COR-L47 (cell line): ENCODE data around the gene YY2.
A peak's percentile ranks its signal among the peaks of the same experiment; 100 is the strongest.
"Not testable (repeated sequence)": the region's sequence is repeated elsewhere in the genome, so short reads cannot be mapped to it uniquely, and the experiment has no call there.

Experiments used
- DNase-seq: peaks from one replicate; lab custom pipeline; 2025; lab: John Stamatoyannopoulos, UW

YY2 gene

DNA sequence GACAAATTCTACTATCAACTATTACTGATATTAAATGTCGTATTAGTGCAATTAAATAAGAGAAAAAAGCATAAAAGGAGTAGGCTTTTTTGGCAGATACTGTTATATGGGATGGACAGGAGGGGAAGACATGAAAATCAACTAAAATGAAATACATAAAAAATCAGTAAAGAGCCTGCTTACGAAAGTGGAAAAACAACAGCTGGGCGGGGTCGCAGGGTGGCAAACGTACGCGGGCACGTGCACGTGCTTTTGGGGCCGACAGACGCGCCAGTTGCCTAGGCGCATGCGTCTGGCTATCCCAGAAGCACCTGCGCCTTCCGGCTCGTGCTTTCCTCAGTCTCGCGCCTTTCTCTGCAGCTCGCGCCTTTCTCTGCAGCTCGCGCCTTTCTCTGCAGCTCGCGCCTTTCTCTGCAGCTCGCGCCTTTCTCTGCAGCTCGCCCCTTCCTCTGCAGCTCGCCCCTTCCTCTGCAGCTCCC lies at the start of gene YY2:
Gene YY2, plus strand, starts transcription at position 51 of the 479 bp plus-strand sequence. CDS start 498 bp downstream, outside the sequence.
- no peak for DNase-seq

DNA sequence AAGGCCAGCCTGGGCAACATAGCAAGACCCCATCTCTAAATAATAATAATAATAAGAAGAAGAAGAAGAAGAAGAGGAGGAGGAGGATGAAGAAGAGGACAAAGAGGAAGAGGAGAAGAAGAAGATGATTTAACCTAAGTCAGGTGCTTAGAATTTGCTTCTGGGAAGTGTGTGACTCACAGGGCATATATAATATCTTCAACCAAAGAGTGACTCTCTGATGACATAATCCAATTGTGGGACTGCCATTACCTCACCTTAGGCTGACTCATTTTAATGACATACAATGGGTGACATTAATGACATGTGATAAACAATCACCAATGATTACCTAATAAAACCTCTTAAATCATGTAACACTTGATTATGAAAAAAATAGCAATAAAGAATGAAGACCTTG lies 49.1 kb upstream of the YY2 start:
- DNase-seq = no peak

DNA sequence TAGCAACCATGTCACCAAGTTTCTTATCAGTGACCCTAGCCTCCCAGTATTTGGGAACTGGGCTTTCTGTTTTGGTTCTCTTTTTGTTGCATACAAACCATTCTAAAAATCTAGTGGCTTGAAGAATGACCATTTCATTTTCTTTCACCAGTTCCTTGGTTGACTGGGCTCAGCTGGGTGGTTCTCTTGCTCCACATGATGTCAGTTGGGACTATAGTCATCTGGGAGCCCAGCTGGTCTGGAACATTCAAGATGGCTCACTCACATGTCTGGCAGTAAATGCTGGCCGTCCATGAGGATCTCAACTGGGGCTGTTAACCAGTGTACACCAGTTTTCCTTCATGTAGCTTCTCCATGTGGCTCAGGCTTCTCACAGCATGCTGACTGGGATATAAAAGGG lies 44.0 kb upstream of the YY2 start:
- DNase-seq = no peak

DNA sequence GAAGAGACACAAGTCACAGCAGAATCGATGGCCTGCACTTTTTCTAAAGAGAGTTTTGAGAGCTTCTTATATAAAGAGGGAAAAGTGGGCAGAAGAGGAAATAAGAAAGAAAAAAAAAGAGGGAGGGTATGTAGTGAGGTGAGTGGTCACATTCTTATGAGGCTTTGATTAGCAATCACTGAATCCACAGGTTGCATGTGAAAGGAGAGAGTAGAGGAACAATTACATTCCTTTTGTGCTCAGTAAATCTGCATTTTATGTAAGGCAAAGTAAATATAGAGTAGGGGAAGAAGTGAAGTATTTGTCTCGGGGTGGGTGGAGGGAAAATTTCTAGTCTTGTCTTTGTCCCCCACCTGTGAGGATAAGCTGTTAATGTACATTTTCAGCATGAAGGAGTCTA lies 43.2 kb upstream of the YY2 start:
- DNase-seq = no peak

DNA sequence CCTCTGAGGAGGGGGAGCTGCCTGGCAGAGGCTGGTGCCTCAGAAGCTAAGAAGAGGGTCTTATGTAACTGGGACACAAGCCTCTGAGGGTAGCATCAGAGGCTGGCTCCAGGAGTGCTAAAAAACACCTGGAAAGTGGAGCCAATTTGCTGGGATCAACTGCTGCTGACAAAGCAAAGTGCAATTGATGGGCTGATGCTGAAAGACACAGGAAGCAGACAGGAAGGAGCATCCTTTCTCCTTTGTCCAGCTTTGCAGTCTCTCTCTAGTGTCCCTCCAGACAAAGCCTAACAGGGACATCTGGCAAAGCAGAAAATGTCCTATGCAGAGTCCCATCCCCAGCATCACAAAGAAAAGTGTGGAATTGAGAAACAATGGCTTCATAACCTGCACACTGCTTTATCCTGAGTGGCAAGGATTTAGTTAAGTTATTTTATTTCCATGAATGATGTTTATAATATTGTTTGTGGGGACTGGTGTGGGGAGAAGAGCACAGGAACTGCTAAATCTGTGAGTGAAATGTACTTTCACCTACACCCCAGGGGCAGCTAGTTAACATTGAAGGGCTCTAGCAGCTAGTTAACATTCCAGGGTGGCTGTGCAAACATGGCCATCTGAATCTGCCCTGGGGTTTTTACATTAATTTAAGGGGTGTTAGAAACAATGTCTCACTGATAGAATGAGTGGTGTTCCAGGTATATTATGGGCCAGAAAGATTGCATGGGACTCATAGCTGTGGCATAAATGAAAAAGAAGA lies 42.0 kb upstream of the YY2 start:
- no peak for DNase-seq

DNA sequence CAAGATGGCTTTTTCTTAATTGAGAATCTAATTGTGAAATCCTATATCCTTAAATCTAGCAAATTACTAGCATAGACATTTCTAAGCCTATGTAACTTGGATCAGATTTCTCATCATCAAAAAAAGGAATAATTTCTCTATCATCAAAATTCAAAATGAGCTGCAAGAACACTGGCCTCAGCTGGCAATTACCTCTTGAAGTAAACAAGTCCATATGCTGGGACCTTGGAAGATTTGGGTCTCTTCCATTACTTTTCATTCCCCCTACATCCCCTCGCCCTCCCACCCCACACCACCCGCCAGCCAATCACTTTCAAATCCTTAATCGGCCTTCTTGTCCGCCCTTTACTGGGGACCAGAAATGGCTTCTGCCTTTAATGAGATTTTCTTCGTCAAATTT lies 39.7 kb upstream of the YY2 start:
- DNase-seq = no peak

DNA sequence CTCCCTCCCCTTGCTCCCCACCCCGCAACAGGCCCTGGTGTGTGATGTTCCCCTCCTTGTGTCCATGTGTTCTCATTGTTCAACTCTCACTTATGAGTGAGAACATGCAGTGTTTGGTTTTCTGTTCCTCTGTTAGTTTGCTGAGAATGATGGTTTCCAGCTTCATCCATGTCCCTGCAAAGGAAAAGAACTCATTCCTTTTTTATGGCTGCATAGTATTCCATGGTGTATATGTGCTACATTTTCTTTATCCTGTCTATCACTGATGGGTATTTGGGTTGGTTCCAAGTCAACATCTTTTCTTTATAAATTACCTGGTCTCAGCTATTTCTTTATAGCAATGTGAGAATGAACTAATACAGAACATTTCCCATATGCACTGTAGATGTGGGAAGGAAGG lies 35.6 kb upstream of the YY2 start:
- not testable (repeated sequence) for DNase-seq

DNA sequence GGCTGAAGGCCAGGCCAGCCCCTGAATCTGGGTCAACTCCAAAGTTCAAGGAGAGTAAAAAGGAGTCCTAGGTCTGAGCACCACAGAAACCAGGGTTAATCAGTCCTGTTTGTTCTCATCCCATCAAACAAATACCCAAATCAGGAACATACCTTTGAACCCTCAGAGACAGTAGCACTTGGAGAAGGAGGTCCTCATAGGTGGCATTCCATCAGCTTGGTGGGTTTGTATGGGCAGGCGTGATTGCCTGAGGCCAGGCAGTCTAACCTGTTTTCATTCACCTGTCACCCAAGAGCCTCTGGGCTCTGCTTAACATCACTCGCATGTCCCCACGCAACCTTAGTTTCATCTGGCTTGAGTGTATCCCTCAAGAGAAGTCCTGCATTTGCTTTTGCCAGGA lies 33.9 kb upstream of the YY2 start:
- DNase-seq = no peak

DNA sequence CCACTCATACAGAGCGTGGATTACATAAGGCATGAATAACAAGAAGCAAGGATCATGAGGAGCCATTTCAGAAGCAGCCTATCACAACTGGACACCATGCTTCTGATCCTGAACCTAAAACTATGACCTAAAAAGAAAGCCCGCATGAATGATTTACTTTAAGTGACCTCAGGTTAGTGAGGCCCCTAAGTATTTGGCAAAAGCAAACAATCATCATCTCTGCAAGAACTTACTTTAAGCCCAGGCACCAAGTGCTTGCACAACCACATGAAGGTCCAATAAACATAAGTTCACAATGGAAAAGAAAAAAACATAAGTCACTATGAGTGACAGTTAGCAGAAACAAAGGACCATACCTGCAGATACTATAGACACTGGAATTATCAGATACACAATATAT lies 24.3 kb upstream of the YY2 start:
- DNase-seq = no peak

DNA sequence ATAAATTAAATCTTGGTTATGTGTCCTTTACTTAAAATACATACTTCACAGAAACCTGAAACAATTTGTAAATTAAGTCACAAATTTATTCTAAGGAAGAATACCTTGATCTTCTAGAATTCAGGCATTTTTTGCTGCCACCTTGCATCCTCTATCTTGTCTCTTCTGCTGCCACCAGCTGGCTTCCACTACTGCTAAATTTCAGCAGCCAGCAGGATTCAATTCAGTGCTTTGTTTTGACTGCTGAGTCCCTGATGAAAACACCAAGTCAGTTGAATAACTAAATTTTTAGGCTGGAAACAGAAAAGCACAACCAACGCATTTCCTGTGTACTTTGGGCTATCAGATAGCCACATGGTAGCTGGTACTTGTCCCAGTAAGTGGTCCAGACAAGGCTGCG lies 18.7 kb upstream of the YY2 start:
- no peak for DNase-seq

DNA sequence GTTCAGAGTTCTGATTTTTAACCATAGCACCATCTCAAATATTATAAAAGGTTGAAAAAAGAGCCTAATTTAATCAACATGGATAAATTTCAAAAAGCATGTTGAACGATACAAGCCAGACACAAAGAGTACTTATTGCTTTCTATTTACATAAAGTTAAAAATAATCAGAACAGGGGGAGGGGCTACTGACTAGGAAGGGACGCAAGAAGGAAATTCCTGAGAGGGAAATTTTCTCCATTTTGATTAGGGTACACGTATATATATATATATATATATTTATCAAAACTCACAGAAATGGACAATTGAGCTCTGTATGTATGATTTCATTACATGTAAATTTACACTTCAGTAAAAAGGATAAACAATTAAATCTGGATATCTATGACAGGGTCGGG lies 16.9 kb upstream of the YY2 start:
- DNase-seq = no peak

DNA sequence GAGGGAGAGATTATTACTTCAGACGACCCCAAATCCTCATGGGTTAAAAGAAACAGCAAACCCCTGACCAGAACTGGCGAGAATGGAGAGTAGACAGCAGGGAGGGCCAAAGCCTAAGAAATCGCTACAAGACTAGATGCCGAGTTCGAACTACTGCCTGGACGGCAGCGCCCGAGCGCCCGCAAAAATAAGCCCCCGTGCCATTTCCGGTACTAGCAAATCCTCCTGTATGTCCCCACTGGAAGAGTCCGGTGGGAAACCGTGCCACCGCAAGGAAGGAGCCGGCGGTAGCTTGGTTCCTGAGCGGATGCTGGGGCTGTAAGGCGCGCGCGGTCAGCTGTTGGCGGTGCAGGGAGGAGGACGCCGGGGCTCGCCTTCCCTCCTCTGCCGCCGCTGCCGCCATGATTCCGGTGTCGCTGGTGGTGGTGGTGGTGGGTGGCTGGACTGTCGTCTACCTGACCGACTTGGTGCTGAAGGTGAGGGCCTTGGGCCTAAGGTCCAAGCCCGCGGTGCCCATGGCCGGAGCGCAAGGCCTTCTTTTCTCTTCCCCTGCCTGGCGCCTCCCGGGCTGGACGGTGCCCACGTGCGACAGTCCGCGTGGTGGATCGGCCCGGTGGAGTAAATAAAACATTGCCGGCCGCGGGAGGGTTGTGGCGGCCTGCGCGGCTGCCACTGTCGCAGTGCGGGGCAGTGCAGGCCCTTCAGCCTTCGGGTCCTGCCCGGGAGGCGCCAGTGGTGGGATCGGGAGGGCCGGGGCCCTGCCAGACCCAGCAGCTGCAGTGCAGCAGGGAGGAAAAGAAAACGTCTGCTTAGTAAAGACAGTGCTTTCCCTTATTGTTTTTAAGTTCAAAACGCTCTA lies 16.2 kb upstream of the YY2 start, which contains the start of gene MBTPS2:
Gene MBTPS2, plus strand, starts transcription at position 284 of the 859 bp plus-strand sequence. Its CDS starts 118 bp downstream, at position 402.
- peak; percentile 73 for DNase-seq

DNA sequence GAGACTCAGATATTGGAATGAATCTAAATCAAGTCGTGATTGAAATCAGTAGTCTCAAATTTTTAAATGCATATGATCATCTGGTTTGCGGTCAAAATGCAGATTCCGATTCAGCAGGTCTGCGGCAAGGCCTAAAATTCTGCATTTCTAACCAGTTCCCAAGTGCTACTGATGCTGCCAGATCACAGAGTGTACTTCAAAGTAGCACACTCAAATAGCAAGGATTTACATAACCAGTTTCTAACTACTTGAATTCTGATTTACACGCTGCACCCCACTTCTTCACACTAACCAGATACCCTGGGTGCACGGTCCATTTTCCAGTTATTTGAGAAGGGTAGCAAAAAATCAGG lies 15.6 kb upstream of the YY2 start:
- no peak for DNase-seq

DNA sequence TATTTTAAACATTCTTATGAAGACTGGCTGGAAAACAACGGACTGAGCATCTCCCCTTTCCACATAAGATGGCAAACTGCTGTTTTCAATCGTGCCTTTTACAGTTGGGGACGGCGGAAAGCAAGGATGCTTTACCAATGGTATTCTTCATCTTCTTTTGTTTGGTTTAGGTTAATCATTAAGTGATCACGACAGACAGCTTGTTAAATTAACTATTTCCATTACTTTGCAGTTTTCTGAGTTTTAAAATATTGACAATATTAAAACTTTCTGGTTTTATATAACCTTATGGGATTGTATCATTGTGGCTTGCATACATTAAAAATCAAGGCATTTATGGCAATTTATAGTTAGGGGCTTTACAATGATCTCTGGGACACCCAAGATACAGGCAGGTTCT lies 12.6 kb upstream of the YY2 start:
- DNase-seq = no peak

DNA sequence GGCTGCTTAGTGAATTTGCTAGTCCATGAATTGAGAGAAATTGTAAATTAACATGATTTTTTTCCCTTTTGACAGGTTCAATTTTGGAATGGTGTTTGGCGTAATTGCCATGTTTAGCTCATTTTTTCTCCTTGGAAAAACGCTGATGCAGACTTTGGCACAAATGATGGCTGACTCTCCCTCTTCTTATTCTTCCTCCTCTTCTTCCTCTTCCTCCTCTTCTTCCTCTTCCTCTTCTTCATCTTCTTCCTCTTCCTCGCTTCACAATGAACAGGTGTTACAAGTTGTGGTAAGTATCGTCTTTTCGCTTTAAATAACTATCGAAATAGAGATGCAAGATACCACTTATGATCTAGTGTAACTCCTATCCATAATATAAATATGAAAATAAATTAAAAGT lies 10.7 kb upstream of the YY2 start:
- DNase-seq = no peak

DNA sequence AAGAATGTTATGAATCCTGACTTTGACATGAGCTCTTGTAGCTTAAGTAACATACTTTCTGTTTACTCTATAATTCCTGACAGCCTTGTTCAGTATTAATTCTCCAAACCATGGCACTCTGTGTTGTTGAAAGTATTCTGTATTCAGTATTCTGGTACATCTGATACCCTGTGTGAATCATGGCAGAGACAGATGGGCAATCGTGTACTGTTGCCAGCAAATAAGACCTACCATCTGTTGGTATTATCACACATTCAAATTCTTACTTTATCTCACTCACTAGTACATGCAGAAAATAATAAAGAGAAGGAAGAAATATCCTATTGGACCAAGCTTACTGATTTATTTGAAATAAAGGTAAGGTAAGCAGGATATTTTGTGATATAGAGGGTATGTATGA lies 8.4 kb upstream of the YY2 start:
- no peak for DNase-seq

DNA sequence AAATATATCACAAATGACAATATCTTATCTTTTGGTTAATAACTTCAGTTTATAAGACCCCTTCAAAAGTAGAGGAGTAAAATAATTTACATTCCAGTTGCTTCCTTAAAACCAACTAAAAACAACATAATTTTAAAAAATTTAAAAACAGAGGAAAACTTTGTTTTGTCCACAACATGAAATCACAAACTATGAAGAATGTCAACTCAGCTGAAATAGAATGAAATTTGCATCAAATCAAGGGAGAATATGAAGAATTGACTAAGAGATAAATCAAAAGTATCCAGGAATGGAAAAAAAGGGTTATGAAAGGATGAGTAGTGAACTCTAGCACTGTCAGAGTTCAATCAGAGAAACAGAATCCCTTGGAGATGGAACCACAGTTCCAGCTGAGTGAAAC lies 2.2 kb upstream of the YY2 start:
- DNase-seq = no peak

DNA sequence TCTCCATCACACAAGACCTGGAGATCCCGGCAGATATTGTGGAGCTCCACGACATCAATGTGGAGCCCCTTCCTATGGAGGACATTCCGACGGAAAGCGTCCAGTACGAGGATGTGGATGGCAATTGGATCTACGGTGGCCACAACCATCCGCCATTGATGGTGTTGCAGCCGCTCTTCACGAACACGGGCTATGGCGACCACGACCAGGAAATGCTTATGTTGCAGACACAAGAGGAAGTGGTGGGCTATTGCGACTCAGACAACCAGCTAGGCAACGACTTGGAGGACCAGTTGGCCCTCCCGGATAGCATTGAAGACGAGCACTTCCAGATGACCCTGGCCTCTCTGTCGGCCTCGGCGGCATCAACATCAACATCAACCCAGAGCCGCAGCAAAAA lies 717 bp downstream of the YY2 start:
- DNase-seq = no peak

DNA sequence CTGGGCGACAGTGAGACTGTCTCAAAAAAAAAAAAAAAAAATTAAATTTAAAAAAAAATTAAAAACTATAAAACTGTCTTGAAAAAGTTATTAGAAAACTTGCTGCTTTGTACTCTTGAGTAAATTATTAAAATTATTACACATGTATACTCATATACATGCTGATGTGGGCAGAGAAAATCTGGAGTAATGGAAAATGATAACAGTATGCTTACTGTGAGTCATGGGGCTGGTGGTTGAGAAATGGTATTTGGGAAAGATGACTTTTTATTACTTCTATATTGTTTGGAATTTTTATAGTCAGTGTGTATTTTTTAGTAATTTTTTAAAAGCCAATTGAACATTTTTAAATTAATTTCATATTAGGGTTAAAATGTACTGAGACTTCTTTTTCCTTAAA lies 7.5 kb downstream of the YY2 start:
- no peak for DNase-seq

DNA sequence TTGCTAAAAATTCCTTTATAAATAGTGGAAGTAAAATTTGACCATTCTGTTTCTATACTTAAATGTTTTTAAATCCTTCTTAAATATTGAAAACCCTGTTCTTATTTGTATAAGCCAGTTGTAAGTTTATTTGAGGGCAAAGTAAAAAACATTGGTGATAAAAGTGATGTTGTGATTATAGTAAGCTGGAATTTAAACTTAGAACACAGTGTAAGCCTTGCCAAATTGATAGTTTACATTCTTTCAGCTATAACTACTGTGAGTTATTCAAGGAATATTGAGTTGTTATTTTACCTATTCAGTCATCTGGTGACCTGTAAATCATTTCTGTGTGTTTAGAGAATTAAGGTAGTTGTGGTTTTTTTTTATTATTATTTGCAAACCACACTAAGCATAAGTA lies 9.6 kb downstream of the YY2 start:
- no peak for DNase-seq

DNA sequence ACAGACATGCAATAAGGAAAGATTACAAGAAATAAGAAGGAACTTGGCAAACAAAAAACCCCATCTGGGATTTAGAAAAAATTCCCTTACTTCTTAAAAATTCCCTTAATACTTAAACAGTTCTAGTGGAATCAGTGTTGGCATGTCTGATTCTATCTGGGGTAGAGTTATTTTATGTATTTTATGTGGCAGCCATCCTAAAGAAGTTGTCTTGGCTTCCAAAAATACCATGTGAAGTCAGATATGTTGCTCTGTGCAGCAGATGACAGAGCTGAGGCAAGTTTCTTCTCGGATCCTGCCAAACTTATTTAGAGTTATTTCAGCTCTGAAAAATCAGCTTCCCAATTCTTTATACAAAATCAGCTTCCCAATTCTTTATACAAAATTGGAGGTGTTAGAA lies 14.7 kb downstream of the YY2 start:
- DNase-seq = no peak

DNA sequence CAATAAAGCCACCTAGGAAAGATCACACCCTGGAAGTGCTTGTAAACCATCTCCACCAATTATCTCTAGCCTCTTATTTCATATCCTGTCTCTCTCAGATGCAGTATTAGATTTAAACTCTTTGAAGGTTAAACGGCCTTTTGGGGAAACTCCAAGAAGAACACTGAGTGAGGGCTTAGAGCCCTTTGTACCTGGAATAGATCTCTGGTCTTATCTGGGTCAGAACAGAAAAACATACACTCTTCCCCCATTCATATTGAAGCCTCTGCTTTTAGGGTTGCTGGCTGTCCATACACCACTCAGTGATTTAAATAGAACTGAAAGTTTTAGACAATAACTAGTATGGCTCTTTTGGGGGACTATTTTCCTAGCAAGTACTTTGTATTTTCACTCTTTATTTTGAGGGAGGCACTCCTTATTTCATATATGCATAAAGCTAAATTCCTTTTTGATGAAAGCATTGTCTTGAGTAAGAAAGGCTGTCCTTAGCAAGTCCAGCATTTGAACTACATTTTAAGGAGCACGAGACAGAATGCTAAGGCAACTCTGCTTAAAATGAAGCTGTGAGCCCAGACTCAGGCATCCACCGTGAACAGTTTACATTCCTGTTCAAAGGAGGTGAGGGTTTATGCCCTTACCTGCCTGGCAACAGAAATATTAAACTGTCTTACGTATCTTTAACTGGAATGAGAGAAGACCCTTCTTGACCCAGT lies 17.4 kb downstream of the YY2 start:
- no peak for DNase-seq

DNA sequence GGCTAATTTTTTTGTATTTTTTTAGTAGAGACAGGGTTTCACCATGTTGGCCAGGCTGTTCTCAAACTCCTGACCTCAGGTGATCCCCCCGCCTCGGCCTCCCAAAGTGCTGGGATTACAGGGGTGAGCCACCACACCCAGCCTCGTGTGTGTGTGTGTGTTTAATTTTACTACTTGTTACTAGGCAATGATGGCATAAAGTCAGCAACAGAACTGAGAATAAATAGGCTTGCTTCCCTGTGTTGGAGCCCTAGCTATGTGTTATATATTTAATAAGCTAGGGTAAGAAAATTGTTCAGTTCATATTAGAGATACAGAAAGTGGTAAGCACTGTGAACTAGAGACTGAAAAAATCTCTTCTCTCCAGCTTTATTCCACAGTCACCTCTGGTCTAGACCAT lies 18.4 kb downstream of the YY2 start:
- DNase-seq = not testable (repeated sequence)
